ENCODE measurements around the gene ITGB2. TPM values are rescaled to one million over a fixed set of nuclear protein-coding genes. Genes with fewer than 3 reads are reported as not detected.

The ITGB2 gene
- polyA plus RNA-seq, 3 donors = 12.3 to 16.9 (median 12.4) TPM

GRCh38 chr21:44957047-44957831, 36.5 kb upstream of the ITGB2 start:
- DNase-seq = no peak

- DNase-seq = no peak
Observed at GRCh38 chr21:44956356-44957046, 35.8 kb upstream of the ITGB2 start.

- no peak for DNase-seq
Observed at GRCh38 chr21:44955798-44956175, 35.1 kb upstream of the ITGB2 start.

- DNase-seq = no peak
Observed at GRCh38 chr21:44955141-44955797, 34.6 kb upstream of the ITGB2 start.

- DNase-seq = no peak
Observed at GRCh38 chr21:44954281-44954771, 33.6 kb upstream of the ITGB2 start.

GRCh38 chr21:44953628-44954021, 32.9 kb upstream of the ITGB2 start:
- no peak for DNase-seq

GRCh38 chr21:44952929-44953627, 32.4 kb upstream of the ITGB2 start:
- DNase-seq = no peak

- DNase-seq = no peak
Observed at GRCh38 chr21:44952116-44952928, 31.6 kb upstream of the ITGB2 start.

- no peak for DNase-seq
Observed at GRCh38 chr21:44951186-44951915, 30.7 kb upstream of the ITGB2 start.

GRCh38 chr21:44950351-44950750, 29.7 kb upstream of the ITGB2 start:
- DNase-seq = no peak

- peak; percentile 61 for DNase-seq
Observed at GRCh38 chr21:44949779-44950198, 29.1 kb upstream of the ITGB2 start.

GRCh38 chr21:44949161-44949778, 28.6 kb upstream of the ITGB2 start:
- DNase-seq = no peak

GRCh38 chr21:44948426-44949120, 27.9 kb upstream of the ITGB2 start:
- no peak for DNase-seq

GRCh38 chr21:44947930-44948331, 27.2 kb upstream of the ITGB2 start:
- DNase-seq = no peak

GRCh38 chr21:44947111-44947929, 26.6 kb upstream of the ITGB2 start:
- DNase-seq = no peak

- no peak for DNase-seq
Observed at GRCh38 chr21:44946254-44947041, 25.7 kb upstream of the ITGB2 start.

- DNase-seq = no peak
Observed at GRCh38 chr21:44944596-44944995, 23.9 kb upstream of the ITGB2 start.

Measured in renal pelvis (tissue), 4 donors.